Measurements from ENCODE around the gene C21orf58.

DNA sequence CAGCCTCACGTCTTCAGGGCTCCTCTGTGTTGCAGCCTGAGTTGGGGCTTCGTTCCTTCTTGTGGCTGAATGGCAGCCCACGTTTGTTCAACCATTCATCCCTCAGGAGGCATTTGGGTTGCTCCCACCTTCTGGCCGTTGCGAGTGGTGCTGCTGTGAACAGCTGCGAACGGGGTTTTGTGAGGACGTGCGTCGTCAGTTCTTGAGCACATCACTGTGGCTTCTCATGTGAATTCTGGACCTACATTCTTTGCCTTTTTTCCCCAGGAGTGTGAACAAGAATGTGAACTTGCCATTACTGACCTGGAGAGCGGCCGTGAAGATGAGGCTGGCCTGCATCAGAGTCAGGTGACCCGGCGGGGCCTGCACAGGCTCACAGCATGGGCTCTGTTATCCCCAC is 22.2 kb upstream of the C21orf58 start:
- TF ChIP-seq, protein P1, sequence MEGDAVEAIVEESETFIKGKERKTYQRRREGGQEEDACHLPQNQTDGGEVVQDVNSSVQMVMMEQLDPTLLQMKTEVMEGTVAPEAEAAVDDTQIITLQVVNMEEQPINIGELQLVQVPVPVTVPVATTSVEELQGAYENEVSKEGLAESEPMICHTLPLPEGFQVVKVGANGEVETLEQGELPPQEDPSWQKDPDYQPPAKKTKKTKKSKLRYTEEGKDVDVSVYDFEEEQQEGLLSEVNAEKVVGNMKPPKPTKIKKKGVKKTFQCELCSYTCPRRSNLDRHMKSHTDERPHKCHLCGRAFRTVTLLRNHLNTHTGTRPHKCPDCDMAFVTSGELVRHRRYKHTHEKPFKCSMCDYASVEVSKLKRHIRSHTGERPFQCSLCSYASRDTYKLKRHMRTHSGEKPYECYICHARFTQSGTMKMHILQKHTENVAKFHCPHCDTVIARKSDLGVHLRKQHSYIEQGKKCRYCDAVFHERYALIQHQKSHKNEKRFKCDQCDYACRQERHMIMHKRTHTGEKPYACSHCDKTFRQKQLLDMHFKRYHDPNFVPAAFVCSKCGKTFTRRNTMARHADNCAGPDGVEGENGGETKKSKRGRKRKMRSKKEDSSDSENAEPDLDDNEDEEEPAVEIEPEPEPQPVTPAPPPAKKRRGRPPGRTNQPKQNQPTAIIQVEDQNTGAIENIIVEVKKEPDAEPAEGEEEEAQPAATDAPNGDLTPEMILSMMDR (IDR thresholded peaks at IDR 0.05), result no peak
- TF ChIP-seq POLR2A (IDR thresholded peaks at IDR 0.05), result no peak
